Measurements from ENCODE around the gene PLEKHN1. TPM values are rescaled to one million over a fixed set of nuclear protein-coding genes. Genes with fewer than 3 reads are reported as not detected.

Gene PLEKHN1
- total RNA-seq, 4 donors from 2014 or later = 0.17 to 0.50 (median 0.19) TPM; not detected in 1

GRCh38 chr1:981955-982558 is 15.8 kb downstream of the PLEKHN1 start, which contains the start of gene PERM1:
Gene PERM1, minus strand, starts transcription at chr1:982093. Its CDS starts 1,064 bp downstream, at chr1:981029.
- intact Hi-C loops (cut with DNase I) = no loop called here
- Histone ChIP-seq H3K27me3 (peaks cover 0 to 72% (median 3%) of the 10 kb centered on the region in 4 donors), H3K9me3 (no peaks in the 10 kb centered on the region), H3K27ac (replicated peaks in 1 of 4) (no peak within 1 kb of the TSS), H3K4me3 (no peak within 1 kb of the TSS), H3K4me1 (peaks cover 4 to 8% (median 7%) of the 10 kb centered on the region in 4 donors), H3K36me3 (no peaks in the 10 kb centered on the region)
- DNase-seq (ENCODE audit: extremely low spot score) = no peak
- 35% methylated on average over 5 of the region's 28 CpGs for WGBS
- TF ChIP-seq POLR2AphosphoS5 (IDR thresholded peaks at IDR 0.05) = no peak
- TF ChIP-seq POLR2A (IDR thresholded peaks at IDR 0.05; ENCODE audit: low read depth) = peak; percentile 45
- TF ChIP-seq CTCF (IDR thresholded peaks at IDR 0.05) = no peak

GRCh38 chr1:982765-983436 is 16.6 kb downstream of the PLEKHN1 start:
- Histone ChIP-seq H3K9me3 (no peaks in the 10 kb centered on the region), H3K4me1 (peaks cover 4 to 8% (median 7%) of the 10 kb centered on the region in 4 donors), H3K4me3 (no peak overlapping the region), H3K27me3 (peaks cover 0 to 71% (median 3%) of the 10 kb centered on the region in 4 donors), H3K36me3 (no peaks in the 10 kb centered on the region), H3K27ac (replicated peaks in 1 of 4) (no peak overlapping the region)
- intact Hi-C loops (cut with DNase I) = no loop called here
- WGBS = 81% methylated on average over 28 of the region's 43 CpGs
- no peak for TF ChIP-seq CTCF (IDR thresholded peaks at IDR 0.05)
- TF ChIP-seq POLR2A (IDR thresholded peaks at IDR 0.05; ENCODE audit: low read depth) = no peak
- DNase-seq (ENCODE audit: extremely low spot score) = no peak

GRCh38 chr1:983798-984475 is 17.7 kb downstream of the PLEKHN1 start:
- WGBS = 16% methylated on average over 21 of the region's 29 CpGs
- no peak for TF ChIP-seq POLR2AphosphoS5 (IDR thresholded peaks at IDR 0.05)
- TF ChIP-seq CTCF (IDR thresholded peaks at IDR 0.05) = peak; percentile 70 to 99 (median 91)
- no peak overlapping the region for H3K27ac ChIP-seq (replicated peaks in 1 of 4)
- H3K4me3 ChIP-seq = peak overlapping the region in 3 of 4 donors; percentile 22 to 42 (median 28)
- no peaks in the 10 kb centered on the region for H3K9me3 ChIP-seq
- no peaks in the 10 kb centered on the region for H3K36me3 ChIP-seq
- H3K4me1 ChIP-seq = peaks cover 4 to 8% (median 7%) of the 10 kb centered on the region in 4 donors
- intact Hi-C loops (cut with DNase I) = loop anchor here (2.0 kb wide), 1 partner anchor 79 kb away; no protein-coding TSS in a partner anchor
- peaks cover 0 to 61% (median 3%) of the 10 kb centered on the region in 4 donors for H3K27me3 ChIP-seq
- no peak for DNase-seq (ENCODE audit: extremely low spot score)

GRCh38 chr1:984476-984814 is 18.2 kb downstream of the PLEKHN1 start:
- Histone ChIP-seq H3K27ac (replicated peaks in 1 of 4) (no peak overlapping the region), H3K27me3 (peaks cover 0 to 56% (median 3%) of the 10 kb centered on the region in 4 donors), H3K4me3 (peak overlapping the region in 3 of 4 donors; percentile 22 to 42 (median 28)), H3K36me3 (no peaks in the 10 kb centered on the region), H3K4me1 (peaks cover 4 to 8% (median 7%) of the 10 kb centered on the region in 4 donors), H3K9me3 (no peaks in the 10 kb centered on the region)
- WGBS = 59% methylated on average over 12 of the region's 12 CpGs
- DNase-seq (ENCODE audit: extremely low spot score) = no peak
- intact Hi-C loops (cut with DNase I) = loop anchor here (2.0 kb wide), 1 partner anchor 78 kb away; no protein-coding TSS in a partner anchor
- peak in 1 of 3 experiments; percentile 19 for TF ChIP-seq CTCF (IDR thresholded peaks at IDR 0.05)
- no peak for TF ChIP-seq POLR2A (IDR thresholded peaks at IDR 0.05; ENCODE audit: low read depth)
- no peak for TF ChIP-seq EP300 (IDR thresholded peaks at IDR 0.05)
